Breast epithelium (tissue), 4 donors: Measurements from ENCODE around the gene ATP6V1C2. TPM values are rescaled to one million over a fixed set of nuclear protein-coding genes. Genes with fewer than 3 reads are reported as not detected.

Experiments
- DNase-seq, 2 donors: peaks; one replicate each; pipeline ENCODE4 v3.0.0-alpha.2; 2019; ENCODE audit warnings: low spot score in 2 of 2
- H3K27ac ChIP-seq, 2 donors: fragments of 200-600 bp; sonication (generic) in 1 of 2; one replicate each; pipeline ENCODE4 v1.5.1; 2016 to 2019; ENCODE audit warnings: mild to moderate bottlenecking in 1 of 2
- H3K27me3 ChIP-seq, 2 donors: fragments of 200-600 bp; sonication (generic) in 1 of 2; one replicate each; pipeline versions ENCODE4 v1.5.1 to v1.6.0; 2017 to 2019; ENCODE audit warnings: control low read depth in 1 of 2, mild to moderate bottlenecking in 1 of 2
- H3K36me3 ChIP-seq: fragments of 200-600 bp; one replicate; pipeline ENCODE4 v1.5.1; 2019
- H3K4me1 ChIP-seq, 2 donors: fragments of 200-600 bp; sonication (generic); one replicate each; pipeline ENCODE4 v1.5.1; 2016 to 2019; ENCODE audit warnings: control low read depth in 1 of 2
- H3K4me3 ChIP-seq, 3 donors: fragments of 200-600 bp; sonication (generic); 1 replicate in 2 of 3; 2 replicates in 1 of 3; pipeline ENCODE4 v1.5.1; 2016 to 2019; ENCODE audit warnings: mild to moderate bottlenecking in 3 of 3, moderate library complexity in 2 of 3
- H3K9me3 ChIP-seq, 2 donors: fragments of 200-600 bp; sonication (generic) in 1 of 2; one replicate each; pipeline ENCODE4 v1.5.1; 2016 to 2019; ENCODE audit warnings: control low read depth in 1 of 2
- CTCF ChIP-seq, 3 donors: fragments of 450-650 bp; IDR thresholded peaks; one replicate each; pipeline ENCODE4 v1.5.1; 2016 to 2017; ENCODE audit warnings: antibody characterized with exemption in 3 of 3, mild to moderate bottlenecking in 3 of 3, moderate library complexity in 3 of 3
- POLR2A ChIP-seq: fragments of 450-650 bp; IDR thresholded peaks from one replicate; pipeline ENCODE4 v1.6.1; 2016; ENCODE audit warnings: antibody characterized with exemption, mild to moderate bottlenecking, moderate library complexity
- POLR2AphosphoS5 ChIP-seq, 3 donors: sonication (generic); formaldehyde crosslinking; IDR thresholded peaks; one replicate each; pipeline ENCODE4 v1.6.1; 2017; ENCODE audit warnings: antibody characterized with exemption in 3 of 3
- intact Hi-C: fragments of 100-400 bp; cut with DNase I; formaldehyde crosslinking; loops from one replicate; pipeline ENCODE4 v1.15.1; 2023; ENCODE audit warnings: low total_unique reads
- total RNA-seq, 3 donors: library from RNA; depleted of rRNA; stranded (reverse); fragments of >200 nt; gene quantifications; one replicate each; pipeline ENCODE4 v1.1.0, GENCODE V29; 2016

ATP6V1C2 gene
- total RNA-seq, 3 donors from 2014 or later, result 0.16 to 18.7 (median 0.66) TPM

GRCh38 chr2:10785260-10785659 is 63.8 kb downstream of the ATP6V1C2 start:
- Histone ChIP-seq H3K36me3 (peaks cover 15% of the 10 kb centered on the region), H3K4me3 (no peak overlapping the region), H3K9me3 (no peaks in the 10 kb centered on the region), H3K27me3 (no peaks in the 10 kb centered on the region), H3K27ac (no peak overlapping the region), H3K4me1 (no peaks in the 10 kb centered on the region)
- intact Hi-C loops, result no loop called here
- TF ChIP-seq POLR2A, result no peak
- no peak for TF ChIP-seq POLR2AphosphoS5 (IDR thresholded peaks at IDR 0.05)
- TF ChIP-seq CTCF (IDR thresholded peaks at IDR 0.05), result no peak
- peak in 1 of 2 donors; percentile 12 for DNase-seq

GRCh38 chr2:10786240-10786982 is 65.0 kb downstream of the ATP6V1C2 start:
- peaks cover 15% of the 10 kb centered on the region for H3K36me3 ChIP-seq
- DNase-seq, result no peak
- no peaks in the 10 kb centered on the region for H3K9me3 ChIP-seq
- no peaks in the 10 kb centered on the region for H3K4me1 ChIP-seq
- no peak overlapping the region for H3K4me3 ChIP-seq
- H3K27me3 ChIP-seq, result no peaks in the 10 kb centered on the region
- intact Hi-C loops, result no loop called here
- no peak overlapping the region for H3K27ac ChIP-seq
- TF ChIP-seq CTCF (IDR thresholded peaks at IDR 0.05) (no peak), POLR2A (no peak), POLR2AphosphoS5 (IDR thresholded peaks at IDR 0.05) (no peak)

- Histone ChIP-seq H3K4me3 (no peak overlapping the region), H3K36me3 (peaks cover 15% of the 10 kb centered on the region), H3K4me1 (no peaks in the 10 kb centered on the region), H3K27me3 (no peaks in the 10 kb centered on the region), H3K27ac (no peak overlapping the region), H3K9me3 (no peaks in the 10 kb centered on the region)
- no peak for TF ChIP-seq CTCF (IDR thresholded peaks at IDR 0.05)
- TF ChIP-seq POLR2AphosphoS5 (IDR thresholded peaks at IDR 0.05), result no peak
- TF ChIP-seq POLR2A, result no peak
- DNase-seq, result no peak
- intact Hi-C loops, result no loop called here
These were observed 65.9 kb downstream of the ATP6V1C2 start for GRCh38 chr2:10787176-10787968.

- H3K27me3 ChIP-seq, result no peaks in the 10 kb centered on the region
These were observed 67.4 kb downstream of the ATP6V1C2 start for GRCh38 chr2:10788855-10789254.

More at GRCh38 chr2:10788855-10789254, 67.4 kb downstream of the ATP6V1C2 start:
- no peak overlapping the region for H3K4me3 ChIP-seq
- H3K4me1 ChIP-seq, result no peaks in the 10 kb centered on the region
- no peak overlapping the region for H3K27ac ChIP-seq
- H3K9me3 ChIP-seq, result no peaks in the 10 kb centered on the region
- DNase-seq, result no peak
- peaks cover 15% of the 10 kb centered on the region for H3K36me3 ChIP-seq
- TF ChIP-seq POLR2A (no peak), POLR2AphosphoS5 (IDR thresholded peaks at IDR 0.05) (no peak), CTCF (IDR thresholded peaks at IDR 0.05) (no peak)
- intact Hi-C loops, result no loop called here
